Measurements from ENCODE around the gene ROBO1.

Gene ROBO1

GRCh38 chr3:78845605-78846004 is 922.2 kb downstream of the ROBO1 start:
- no peak for TF ChIP-seq CTCF (conservative IDR thresholded peaks at IDR 0.05; ENCODE audit: low read depth)
- H3K27ac ChIP-seq: no peak overlapping the region
- DNase-seq (ENCODE audit: low spot score): no peak
- POLR2A ChIA-PET (ENCODE audit: low non-redundant PET): no interaction called here
- CTCF ChIA-PET: no interaction called here

GRCh38 chr3:78844307-78844706 is 923.5 kb downstream of the ROBO1 start:
- CTCF ChIA-PET: no interaction called here
- no peak overlapping the region for H3K27ac ChIP-seq
- no peak for DNase-seq (ENCODE audit: low spot score)
- POLR2A ChIA-PET (ENCODE audit: low non-redundant PET): no interaction called here
- TF ChIP-seq CTCF (conservative IDR thresholded peaks at IDR 0.05; ENCODE audit: low read depth): no peak

- POLR2A ChIA-PET (ENCODE audit: low non-redundant PET): no interaction called here
These were observed 928.1 kb downstream of the ROBO1 start for GRCh38 chr3:78839693-78840092.

GRCh38 chr3:78838362-78838761 is 929.4 kb downstream of the ROBO1 start:
- POLR2A ChIA-PET (ENCODE audit: low non-redundant PET): no interaction called here
- no peak for DNase-seq (ENCODE audit: low spot score)
- no peak overlapping the region for H3K27ac ChIP-seq
- CTCF ChIA-PET: no interaction called here
- TF ChIP-seq CTCF (conservative IDR thresholded peaks at IDR 0.05; ENCODE audit: low read depth): no peak

More at GRCh38 chr3:78839693-78840092, 928.1 kb downstream of the ROBO1 start:
- DNase-seq (ENCODE audit: low spot score): no peak
- CTCF ChIA-PET: no interaction called here
- no peak for TF ChIP-seq CTCF (conservative IDR thresholded peaks at IDR 0.05; ENCODE audit: low read depth)
- no peak overlapping the region for H3K27ac ChIP-seq

- no peak for DNase-seq (ENCODE audit: low spot score)
- ChIA-PET CTCF (no interaction called here), POLR2A (ENCODE audit: low non-redundant PET) (no interaction called here)
- TF ChIP-seq CTCF (conservative IDR thresholded peaks at IDR 0.05; ENCODE audit: low read depth): no peak
- no peak overlapping the region for H3K27ac ChIP-seq
These were observed 932.9 kb downstream of the ROBO1 start for GRCh38 chr3:78834910-78835309.

GRCh38 chr3:78832785-78833204 is 935.0 kb downstream of the ROBO1 start:
- DNase-seq (ENCODE audit: low spot score): no peak
- no peak overlapping the region for H3K27ac ChIP-seq
- CTCF ChIA-PET: no interaction called here
- POLR2A ChIA-PET (ENCODE audit: low non-redundant PET): no interaction called here
- TF ChIP-seq CTCF (conservative IDR thresholded peaks at IDR 0.05; ENCODE audit: low read depth): no peak

GRCh38 chr3:78831446-78831972 is 936.3 kb downstream of the ROBO1 start:
- TF ChIP-seq CTCF (conservative IDR thresholded peaks at IDR 0.05; ENCODE audit: low read depth): no peak
- no peak for DNase-seq (ENCODE audit: low spot score)
- no peak overlapping the region for H3K27ac ChIP-seq
- POLR2A ChIA-PET (ENCODE audit: low non-redundant PET): no interaction called here
- CTCF ChIA-PET: no interaction called here

Measured in RWPE1 (cell line).